DMS153 treated with DMSO at 0.1 percent for 48 hours (cell line): ENCODE measurements around the gene ZNF497.
"Not testable (repeated sequence)": the region's sequence is repeated elsewhere in the genome, so short reads cannot be mapped to it uniquely, and the experiment has no call there.

Experiments used
- DNase-seq: peaks from one replicate; lab custom pipeline; 2025; ENCODE audit not compliant: unreplicated experiment; lab: John Stamatoyannopoulos, UW

ZNF497 gene

GRCh38 chr19:58394821-58395219 is 32.3 kb upstream of the ZNF497 start:
- no peak for DNase-seq

DNA sequence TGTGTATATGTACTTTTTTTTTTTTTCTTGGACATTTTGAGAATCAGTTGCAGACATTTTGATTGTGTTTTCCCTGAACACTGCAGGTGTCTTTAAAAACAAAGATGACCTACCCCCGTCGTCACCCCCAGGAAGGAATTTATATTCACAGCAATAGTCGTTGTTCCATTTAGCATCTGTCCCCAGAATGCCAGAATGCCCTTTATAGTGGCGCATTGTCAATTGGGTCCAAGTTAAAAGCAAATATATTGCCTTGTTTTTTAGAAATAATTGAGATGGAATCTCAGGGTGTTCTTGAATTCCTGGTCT is 31.1 kb upstream of the ZNF497 start:
- DNase-seq, result no peak

GRCh38 chr19:58392945-58393724 is 30.6 kb upstream of the ZNF497 start:
- no peak for DNase-seq

GRCh38 chr19:58388175-58388526 is 25.6 kb upstream of the ZNF497 start:
- DNase-seq, result no peak

DNA sequence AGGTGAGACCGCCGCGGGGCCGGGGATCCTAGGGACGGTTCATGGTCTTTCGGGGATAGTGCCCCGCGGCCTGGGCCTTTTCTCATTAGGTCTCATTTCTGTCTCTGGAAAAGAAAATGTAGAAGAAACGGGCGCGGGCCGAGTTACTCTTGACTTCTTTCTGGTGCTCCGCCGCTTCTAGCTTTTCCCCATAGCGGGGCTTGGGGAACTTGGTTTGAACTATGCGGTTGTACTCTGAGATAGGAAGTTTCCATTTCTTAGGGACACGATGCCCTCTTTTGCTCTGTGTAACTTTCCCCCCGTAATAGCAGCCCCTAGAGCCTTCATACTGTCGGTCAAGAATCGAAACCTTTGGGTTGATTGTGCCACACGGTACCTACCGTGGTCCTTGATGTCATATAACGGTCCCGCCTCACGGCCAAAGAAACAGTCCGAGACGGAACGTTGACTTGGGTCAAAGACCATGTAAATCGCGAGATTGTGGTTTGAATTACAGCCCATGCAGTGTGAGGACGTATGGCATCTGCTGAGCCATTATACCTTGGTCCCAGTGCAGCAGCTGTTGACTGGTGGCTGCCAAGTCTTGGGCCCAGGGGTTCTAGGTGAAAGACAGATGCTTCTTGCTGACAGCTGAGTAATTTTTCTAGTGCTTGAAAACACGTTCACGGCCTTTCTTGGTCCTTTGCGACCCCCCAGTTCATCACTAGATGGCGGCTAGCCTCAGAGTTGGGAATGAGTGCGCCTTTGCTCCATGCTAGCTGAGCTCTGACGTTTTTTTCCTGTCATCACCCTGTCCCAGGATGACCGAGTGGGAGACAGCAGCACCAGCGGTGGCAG is 25.0 kb upstream of the ZNF497 start:
- no peak for DNase-seq

DNA sequence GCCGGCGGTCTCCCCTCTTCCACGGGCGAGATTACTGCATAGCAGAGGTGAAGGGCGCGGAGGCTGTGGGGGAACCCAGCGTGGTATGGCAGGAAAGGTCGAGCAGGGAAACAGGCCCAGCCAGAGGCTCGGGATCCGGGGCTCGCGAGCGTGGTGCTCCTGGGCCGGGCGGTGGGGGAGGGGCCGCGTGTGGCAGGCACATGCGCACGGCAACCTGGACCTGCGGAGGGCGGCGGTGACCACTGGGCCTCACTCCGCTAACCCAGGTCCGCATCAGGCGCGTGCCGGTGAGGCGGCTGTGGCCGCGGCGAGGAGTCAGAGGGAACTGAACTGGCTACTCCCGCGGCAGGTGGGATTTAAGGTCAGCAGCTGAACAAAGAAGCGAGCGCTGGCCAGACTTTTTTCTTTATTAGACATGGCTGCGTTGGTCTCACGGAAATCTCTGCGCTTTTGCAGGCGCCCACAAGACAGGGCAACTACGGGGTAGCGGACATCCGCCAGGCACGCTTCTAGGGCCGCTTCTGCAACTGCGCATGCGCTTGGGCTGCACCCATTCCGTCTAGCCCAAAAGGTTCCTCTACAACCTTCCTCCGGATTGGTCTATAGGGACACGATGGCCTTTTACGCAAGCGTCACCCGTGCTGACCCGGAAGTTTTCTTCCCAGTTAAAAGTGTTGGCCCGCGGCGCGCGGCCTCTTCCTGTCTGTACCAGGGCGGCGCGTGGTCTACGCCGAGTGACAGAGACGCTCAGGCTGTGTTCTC is 24.2 kb upstream of the ZNF497 start, which contains the start of gene RPS5:
Gene RPS5, plus strand, starts transcription at position 694 of the 762 bp plus-strand sequence. CDS start 869 bp downstream, outside the sequence.
- peak; percentile 98 for DNase-seq

DNA sequence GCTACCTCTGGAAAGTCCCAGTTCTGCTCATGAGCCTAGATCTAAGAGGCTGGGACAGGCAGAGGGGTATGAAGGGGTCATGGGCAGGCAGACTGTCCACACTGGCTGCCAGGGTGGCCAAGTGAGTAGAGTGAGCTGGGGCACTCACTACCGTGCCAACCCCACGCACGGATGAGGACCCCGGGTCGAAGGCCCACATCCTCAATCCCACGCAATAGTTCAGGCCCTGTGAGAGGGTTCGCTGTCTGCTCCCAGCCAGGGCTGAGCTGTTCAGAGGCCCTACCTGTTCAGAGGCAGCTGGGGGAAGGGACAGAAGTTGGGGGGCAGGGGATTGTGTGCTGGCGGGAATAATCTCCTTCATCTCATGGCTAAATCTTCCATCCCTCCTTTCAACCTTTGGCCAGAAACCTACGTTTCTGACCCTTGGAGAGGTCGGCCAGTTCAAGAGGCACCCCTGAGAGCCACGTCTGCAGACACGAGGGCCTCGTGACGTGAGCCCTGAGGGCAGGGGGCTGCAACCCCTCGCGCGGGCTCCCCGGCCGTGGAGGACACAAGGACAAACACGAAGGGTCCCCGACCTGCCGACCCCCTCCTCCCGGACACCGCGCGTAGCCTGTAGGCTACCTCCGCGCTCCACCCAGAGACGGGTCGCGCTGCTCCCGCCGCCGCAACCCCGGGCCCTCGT is 23.5 kb upstream of the ZNF497 start:
- no peak for DNase-seq

DNA sequence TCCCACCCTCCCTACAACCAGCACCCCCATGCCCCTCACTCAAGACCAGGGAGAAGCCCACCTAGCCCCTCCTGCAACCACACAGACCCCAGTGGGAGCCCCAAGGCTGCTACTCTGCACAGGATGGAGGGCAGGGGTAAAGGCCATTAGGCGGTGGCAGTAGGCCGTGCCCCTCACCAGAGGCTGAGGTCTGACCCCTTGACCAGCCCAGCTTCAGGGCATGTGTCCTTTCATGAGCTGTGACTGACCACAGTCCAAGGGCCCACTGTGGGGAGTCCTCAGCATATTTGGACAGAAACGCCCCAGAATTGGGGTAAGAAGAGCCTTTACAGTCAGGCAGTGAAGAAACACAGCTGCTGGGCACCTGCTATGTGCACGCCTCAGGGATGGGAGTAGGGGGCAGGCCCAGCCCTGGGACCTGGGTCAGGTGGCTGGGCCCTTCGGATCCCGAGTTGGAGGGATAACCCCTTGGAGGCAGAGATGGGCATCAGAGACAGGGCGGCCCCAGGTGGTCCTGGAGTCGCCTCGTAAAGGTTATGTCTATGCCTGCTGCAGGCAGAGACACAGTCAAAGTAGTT is 22.9 kb upstream of the ZNF497 start:
- no peak for DNase-seq

GRCh38 chr19:58382997-58383603 is 20.5 kb upstream of the ZNF497 start:
- DNase-seq, result no peak

- no peak for DNase-seq
Measured at GRCh38 chr19:58381460-58382212, 19.1 kb upstream of the ZNF497 start.

- DNase-seq, result peak; percentile 97
Measured at GRCh38 chr19:58380662-58381459, 18.3 kb upstream of the ZNF497 start, which contains the start of gene ZNF837. Gene ZNF837 (minus strand): TSS chr19:58381030. CDS start chr19:58369332, 11,698 bp downstream.

- DNase-seq, result no peak
Measured at GRCh38 chr19:58380037-58380661, 17.6 kb upstream of the ZNF497 start.

DNA sequence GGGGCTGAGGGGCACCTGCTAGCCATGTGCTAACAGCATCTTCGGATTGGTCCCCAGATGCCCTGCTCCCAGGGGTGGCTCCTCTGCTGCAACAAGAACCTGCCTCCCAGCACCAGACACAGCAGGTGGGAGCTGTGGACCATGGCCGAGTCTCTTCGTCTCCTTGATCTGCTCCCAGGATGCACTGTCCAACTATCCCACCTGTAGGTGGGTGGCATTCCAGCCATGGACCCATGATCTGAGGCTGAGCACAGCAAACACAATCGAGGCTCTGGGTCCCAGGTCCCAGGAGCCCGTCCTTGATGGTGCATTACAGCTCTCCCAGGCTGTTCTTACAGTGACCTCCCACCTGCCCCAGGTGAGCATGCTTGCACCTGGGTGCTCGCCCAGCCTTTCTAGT is 16.7 kb upstream of the ZNF497 start:
- DNase-seq, result no peak

DNA sequence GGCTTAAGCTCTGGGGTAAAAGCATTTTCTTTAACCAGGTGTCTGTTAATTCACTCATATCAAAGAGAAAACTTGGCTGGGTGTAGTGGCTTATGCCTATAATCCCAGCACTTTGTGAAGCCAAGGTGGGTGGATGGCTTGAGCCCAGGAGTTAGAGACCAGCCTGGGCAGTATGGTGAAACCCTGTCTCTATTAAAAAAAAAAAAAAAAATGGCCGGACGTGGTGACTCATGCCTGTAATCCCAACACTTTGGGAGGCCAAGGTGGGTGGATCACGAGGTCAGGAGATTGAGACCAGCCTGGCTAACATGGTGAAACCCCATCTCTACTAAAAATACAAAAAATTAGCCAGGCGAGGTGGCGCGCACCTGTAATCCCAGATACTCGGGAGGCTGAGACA is 14.2 kb upstream of the ZNF497 start:
- not testable (repeated sequence) for DNase-seq

DNA sequence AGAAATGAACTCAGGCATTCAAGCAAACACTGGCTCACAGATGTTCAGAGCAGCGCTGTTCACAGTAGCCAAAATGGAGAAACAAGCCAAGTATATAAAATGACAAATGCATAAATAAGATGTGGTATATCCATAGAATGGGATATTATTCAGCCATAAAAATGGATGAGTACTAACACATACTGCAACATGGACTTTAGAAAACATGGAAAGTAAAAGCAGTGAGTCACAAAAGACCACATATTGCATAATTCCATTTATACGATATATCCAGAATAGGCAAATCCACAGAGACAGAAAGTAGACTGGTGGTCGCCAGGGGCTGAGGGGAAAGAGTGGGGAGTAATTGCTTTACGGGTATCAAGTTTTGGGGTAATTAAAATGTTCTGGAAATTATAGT is 11.6 kb upstream of the ZNF497 start:
- DNase-seq, result no peak

- no peak for DNase-seq
Measured at GRCh38 chr19:58372311-58373133, 10.0 kb upstream of the ZNF497 start.
